RPMI7951 (cell line): ENCODE measurements around the gene KLRF1. TPM values are rescaled to one million over a fixed set of nuclear protein-coding genes. Genes with fewer than 3 reads are reported as not detected.
"Not testable (repeated sequence)": the region's sequence is repeated elsewhere in the genome, so short reads cannot be mapped to it uniquely, and the experiment has no call there.

Experiments used
- DNase-seq: peaks from one replicate; pipeline ENCODE4 v3.0.0-alpha.2; 2012; ENCODE audit warnings: low read depth
- total RNA-seq: library from RNA; depleted of rRNA; stranded (reverse); fragments of >200 nt; shearing (Covaris generic); gene quantifications from 2 replicates; pipeline ENCODE4 v1.2.3, GENCODE V29; 2014; rRNA removed

Gene KLRF1
- total RNA-seq, 1 experiment from 2014 or later, result not detected

DNA sequence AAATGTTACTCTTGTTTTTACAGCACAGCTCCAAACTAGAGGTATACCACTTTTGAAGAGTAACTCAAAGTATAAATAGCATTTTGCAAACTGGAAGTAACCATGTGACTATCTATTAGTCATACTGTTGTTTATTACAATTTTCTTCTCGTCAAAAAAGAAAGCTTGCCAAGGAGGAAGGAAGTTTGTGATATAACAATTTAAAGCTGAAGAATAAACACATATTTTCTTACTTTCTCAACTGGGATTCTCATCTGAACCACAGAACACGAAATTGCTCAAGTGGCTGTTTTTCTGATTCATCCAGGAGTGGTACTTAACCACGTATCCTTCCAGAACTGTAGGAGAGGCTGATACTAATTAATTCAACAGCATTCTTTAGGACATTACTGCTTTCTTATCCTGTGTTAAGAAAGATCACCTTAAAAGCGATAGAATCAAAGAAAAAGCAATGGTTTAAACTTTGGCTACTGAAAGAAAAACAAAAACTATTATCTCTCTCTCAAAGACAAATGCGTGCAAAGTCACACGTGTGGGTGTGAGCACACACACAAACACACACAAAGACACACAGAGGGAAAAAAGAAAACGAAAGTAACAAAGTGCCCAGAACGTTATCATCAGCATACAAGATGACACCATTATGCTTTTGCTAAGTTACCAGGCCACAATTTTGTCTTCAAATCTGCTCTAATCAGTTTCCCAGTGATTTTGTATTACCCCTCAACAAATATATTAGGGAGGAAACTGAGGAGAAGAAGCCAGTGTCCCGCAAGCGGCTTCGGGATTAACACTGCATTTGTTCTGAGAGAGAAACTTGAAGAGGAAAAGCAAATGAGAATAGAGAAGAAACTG lies 42.3 kb downstream of the KLRF1 start, which contains the start of gene CLEC2B:
CLEC2B (minus strand) TSS at position 48 of the 855 bp plus-strand sequence.
- peak; percentile 71 for DNase-seq

DNA sequence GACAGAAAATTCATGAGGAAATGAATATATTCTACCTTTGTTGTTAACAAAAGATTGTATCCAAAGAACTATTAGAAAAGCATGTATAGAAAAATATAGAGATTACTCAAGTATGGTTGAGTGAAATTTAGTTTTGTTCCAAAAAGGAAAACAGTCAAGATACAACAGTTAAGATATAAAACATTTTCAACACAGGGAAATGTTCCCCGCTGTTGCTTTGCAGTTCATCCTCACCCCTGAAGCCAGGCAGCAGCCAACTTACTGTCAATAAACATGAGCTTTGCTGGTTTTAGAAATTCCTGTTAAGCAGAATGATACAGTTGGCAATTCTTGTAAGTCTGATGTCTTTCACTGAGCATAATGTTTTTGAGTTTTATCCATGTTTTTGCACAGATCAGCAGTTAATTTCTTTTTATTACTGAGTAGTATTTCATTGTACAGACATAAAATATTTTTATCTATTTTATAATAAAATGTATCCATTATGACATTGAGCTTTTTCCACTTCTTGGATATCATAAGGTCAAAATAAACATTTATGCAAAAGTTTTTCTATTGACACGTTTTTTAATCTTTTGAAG lies 43.1 kb downstream of the KLRF1 start:
- peak; percentile 30 for DNase-seq

DNA sequence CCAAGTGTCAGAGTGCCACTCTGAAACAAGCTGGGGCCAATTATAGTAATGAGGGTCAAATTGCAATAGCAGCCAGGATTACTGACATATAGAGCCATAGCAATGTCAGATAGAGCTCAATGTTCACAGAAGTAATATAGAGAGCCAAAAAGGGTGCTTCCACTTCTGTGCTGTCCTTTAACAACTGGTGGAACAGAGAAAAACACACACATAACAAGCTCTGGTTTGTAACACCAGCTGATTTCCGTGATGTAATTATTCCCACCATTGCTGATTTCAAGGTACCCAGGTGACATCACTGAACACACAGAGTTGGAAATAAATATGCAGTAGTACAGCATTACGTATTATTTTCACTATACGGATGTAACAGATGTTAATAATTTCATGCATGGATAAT lies 44.9 kb downstream of the KLRF1 start:
- DNase-seq, result no peak

DNA sequence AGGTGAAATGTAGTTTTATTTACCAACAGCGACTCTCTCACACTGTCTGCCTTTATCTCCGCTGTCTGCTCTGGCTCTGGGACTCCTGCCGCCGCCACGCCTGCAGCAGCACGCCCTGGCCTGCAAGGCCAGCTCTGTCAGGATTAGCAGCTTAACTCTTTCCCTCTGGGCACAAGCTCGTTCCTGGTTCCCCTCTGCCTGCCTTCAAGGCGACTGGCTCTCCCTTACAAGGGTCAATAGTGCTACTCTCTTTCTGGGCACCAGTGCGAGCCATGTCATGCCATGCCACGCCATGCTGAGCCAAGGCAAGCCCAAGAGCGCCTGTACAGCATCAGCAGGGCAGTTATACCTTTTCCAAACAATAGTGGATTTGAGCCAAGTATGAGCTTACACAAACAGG lies 45.5 kb downstream of the KLRF1 start:
- no peak for DNase-seq

DNA sequence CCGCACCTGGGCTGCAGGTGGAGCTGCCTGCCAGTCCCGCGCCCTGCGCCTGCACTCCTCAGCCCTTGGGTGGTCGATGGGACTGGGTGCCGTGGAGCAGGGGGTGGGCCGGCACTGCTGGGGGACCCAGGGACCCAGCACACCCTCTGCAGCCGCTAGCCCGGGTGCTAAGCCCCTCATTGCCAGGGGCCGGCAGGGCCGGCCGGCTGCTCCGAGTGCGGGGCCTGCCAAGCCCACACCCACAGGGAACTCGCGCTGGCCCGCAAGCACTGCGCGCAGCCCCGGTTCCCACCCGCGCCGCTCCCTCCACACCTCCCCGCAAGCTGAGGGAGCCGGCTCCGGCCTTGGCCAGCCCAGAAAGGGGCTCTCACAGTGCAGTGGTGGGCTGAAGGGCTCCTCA lies 48.8 kb downstream of the KLRF1 start:
- DNase-seq, result not testable (repeated sequence)

DNA sequence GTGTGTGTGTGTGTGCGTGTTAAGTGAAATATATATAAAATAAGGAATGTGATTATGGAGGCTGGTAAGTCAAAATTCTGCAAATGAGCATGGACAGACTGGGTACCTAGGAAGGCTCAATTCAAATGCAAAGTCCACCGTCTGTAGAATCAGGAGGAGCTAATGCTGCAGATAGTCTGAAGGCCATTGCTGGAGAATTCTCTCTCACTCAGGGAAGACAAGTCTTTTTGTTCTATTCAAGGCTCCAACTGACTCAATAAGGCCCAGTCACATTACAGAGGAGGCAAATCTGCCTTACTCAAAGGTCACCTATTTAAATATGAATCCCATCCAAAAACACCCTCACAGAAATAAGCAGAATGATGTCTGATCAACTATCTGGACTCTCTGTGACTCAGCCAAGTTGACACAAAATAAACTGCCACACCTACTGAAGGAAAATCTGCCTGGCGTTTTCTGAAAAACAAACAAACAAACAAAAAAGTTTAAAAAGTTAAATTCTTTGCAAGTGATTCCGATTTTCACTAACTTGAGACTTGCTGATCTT lies 53.3 kb downstream of the KLRF1 start:
- DNase-seq, result no peak

- no peak for DNase-seq
Measured at GRCh38 chr12:9881246-9881645, 54.0 kb downstream of the KLRF1 start, which contains the start of gene KLRF2. Gene KLRF2 (plus strand): TSS chr12:9881489. CDS start chr12:9881596, 107 bp downstream.

DNA sequence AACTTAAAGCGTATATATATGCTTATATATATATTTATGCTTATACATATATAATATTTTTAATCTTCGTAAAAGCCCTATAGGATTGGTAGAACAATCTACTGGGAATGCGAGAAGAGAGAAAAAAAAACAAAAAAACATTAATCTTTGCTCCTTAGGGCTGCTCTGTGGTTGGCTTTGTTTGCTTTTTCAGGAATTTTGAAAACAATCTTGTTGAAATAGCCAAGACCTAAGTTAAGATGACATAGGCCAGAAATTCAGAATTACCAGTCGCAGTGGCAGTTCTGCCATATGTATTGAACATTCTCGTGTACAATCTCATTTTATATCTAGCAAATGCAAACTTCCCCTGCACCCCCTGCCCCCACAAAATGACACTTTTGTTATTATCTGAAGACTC lies 54.7 kb downstream of the KLRF1 start:
- DNase-seq, result no peak

GRCh38 chr12:9883175-9883574 lies 55.9 kb downstream of the KLRF1 start:
- no peak for DNase-seq

DNA sequence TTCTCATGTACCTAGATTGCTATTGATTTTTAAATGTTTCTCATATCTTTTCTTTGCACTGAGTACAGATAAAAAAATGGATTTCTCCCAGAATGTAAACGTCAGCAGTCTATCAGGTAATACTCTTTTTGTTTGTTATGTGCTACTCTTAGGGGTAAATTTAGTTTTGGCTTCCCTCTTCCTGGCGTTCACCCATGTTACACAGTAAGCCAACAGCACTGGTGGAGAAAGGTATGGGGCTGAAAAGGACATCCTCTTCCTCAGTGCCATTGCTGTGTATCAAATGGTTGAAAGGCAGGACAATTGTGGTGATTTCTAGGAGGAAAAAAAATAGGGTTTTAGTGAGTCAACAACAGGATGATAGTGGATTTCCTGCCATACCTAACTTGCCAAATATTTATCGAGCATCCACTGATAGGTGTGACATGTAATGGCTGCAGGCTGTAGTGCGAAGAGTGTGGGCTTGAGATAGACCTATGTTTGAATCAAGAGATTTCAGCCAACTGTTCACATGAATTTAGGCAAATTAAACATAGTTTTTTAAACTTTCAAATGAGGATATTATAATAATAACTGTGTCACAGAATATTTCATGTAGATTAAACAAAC lies 61.5 kb downstream of the KLRF1 start:
- no peak for DNase-seq

Other genes with a start within 250 kb of the KLRF1 start
- not detected in 2 replicates for gene KLRB1, start 219.6 kb upstream of the KLRF1 start, total RNA-seq
- 2.8 and 3.4 TPM in 2 replicates for gene CLEC2D, start 157.8 kb upstream of the KLRF1 start, total RNA-seq
- gene CLECL1, start 94.4 kb upstream of the KLRF1 start, total RNA-seq, result not detected in 2 replicates
- gene CD69, start 66.6 kb upstream of the KLRF1 start, total RNA-seq, result not detected in 2 replicates
- gene CLEC2B, start 41.9 kb downstream of the KLRF1 start, total RNA-seq, result 53.2 and 59.1 TPM in 2 replicates
- gene KLRF2, start 54.0 kb downstream of the KLRF1 start, total RNA-seq, result not detected in 2 replicates
- gene CLEC2A, start 104.9 kb downstream of the KLRF1 start, total RNA-seq, result not detected in 2 replicates
- not detected in 2 replicates for gene CLEC12A, start 143.9 kb downstream of the KLRF1 start, total RNA-seq
- gene CLEC1B, start 171.6 kb downstream of the KLRF1 start, total RNA-seq, result not detected in 2 replicates
- not detected in 2 replicates for gene CLEC12B, start 183.1 kb downstream of the KLRF1 start, total RNA-seq
- gene CLEC9A, start 203.2 kb downstream of the KLRF1 start, total RNA-seq, result not detected in 2 replicates